Measurements from ENCODE around the gene NPC2. TPM values are rescaled to one million over a fixed set of nuclear protein-coding genes. Genes with fewer than 3 reads are reported as not detected.

The NPC2 gene
- total RNA-seq, 2 experiments from 2014 or later = 39.5 to 42.1 TPM

DNA sequence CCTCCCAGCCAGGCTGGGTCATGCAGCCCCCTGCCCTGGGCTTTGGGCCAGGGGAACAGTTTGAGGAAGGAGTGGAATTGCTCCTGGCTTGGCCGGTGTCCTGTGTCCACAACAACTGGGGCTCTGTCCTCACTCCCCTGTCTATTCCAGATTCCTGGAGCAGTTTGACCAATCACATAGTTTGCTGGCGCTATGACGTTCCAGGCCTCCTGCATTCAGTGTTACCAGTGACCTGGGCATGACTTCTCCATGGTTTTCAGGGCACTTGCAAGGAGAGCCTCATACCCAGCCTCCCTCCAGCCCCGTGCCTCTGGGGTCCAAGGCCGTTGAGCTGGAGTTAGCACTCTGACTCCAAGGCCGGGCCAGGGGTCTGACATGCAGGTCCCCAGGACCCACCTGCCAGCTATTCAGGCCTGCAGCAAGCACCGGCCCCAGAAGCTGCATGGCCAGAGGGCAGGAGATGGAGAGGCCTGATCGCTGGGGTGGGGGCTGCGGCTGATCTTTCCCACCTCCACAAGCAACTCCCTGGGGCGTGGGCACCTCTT is 34.7 kb upstream of the NPC2 start:
- no peak overlapping the region for H3K27ac Mint-ChIP-seq
- no peak overlapping the region for H3K4me3 Mint-ChIP-seq
- ATAC-seq (ENCODE audit: low read depth) (no peak), DNase-seq (no peak)
- H3K4me1 Mint-ChIP-seq = no peaks in the 10 kb centered on the region
- H3K36me3 Mint-ChIP-seq = no peaks in the 10 kb centered on the region
- H3K9me3 Mint-ChIP-seq = no peaks in the 10 kb centered on the region
- POLR2A ChIA-PET = no interaction called here
- peaks cover 8% of the 10 kb centered on the region for H3K27me3 Mint-ChIP-seq

DNA sequence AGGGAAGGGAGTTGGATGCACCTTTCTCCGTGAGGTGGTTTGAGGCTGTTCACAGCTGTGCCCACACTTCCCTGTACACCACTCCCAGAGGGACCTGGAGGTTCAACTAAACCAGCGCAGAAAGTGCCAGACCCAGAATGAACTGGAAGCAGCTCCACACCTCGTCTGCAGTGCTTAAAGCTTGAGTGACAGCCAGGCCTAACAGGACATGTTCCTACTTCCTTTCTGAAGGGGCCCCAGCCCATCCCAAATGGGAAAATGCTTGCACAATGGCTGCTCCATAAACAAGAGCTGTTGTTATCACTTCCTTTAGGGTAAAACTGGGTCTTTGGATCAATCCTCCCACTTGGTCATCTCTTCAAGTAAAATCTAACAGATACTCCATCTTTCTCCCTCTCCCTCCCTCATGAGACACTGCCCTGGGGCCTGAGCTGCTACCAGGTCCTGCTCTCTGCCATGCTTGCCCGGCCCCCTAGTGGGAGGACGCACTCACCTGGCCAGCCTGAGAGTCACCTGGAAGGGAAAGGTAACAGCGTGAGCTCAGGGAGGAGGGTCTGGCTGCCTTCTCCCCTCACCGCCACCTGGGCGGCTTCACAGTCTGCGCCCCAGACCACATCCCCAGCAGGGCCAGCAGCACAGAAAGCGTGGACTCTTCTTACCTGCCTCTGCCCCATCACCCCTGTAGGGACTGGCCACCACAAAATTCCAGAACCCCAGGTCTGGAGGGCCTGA is 33.9 kb upstream of the NPC2 start:
- no peak for ATAC-seq (ENCODE audit: low read depth)
- H3K4me1 Mint-ChIP-seq = no peaks in the 10 kb centered on the region
- no peaks in the 10 kb centered on the region for H3K36me3 Mint-ChIP-seq
- no peaks in the 10 kb centered on the region for H3K9me3 Mint-ChIP-seq
- POLR2A ChIA-PET = interaction anchor here (0.5 kb wide), 1 partner anchor 78 kb away, joined by 3 read pairs; no protein-coding TSS in a partner anchor
- no peak overlapping the region for H3K27ac Mint-ChIP-seq
- DNase-seq = no peak
- no peak overlapping the region for H3K4me3 Mint-ChIP-seq
- H3K27me3 Mint-ChIP-seq = peaks cover 8% of the 10 kb centered on the region

DNA sequence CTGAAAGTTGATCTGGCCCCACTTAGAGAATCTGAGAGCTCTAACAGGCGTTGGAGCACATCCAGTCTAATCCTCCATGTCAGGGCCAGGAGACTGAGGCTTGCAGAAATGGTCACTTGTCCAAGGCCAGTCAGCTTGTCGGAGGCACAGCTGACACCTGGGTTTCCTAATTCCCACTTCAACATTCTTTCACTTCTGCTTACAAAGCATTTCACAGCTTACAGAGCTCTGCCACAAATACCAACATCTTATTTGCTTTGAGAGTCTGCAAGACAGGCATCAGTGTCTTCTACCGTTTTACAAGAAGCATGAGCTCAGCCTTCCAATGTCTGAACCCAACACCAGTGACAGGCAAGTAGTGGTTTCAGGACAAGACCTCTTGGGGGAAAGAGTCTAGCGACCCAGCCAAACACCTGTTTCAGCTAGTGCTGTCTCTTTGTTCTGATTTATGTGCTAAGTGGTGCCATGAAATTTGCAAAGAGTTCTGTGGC is 32.3 kb upstream of the NPC2 start:
- Mint-ChIP-seq H3K4me1 (no peaks in the 10 kb centered on the region), H3K9me3 (no peaks in the 10 kb centered on the region), H3K27me3 (peaks cover 8% of the 10 kb centered on the region), H3K27ac (no peak overlapping the region), H3K4me3 (no peak overlapping the region), H3K36me3 (no peaks in the 10 kb centered on the region)
- no peak for DNase-seq
- POLR2A ChIA-PET = interaction anchor here (0.5 kb wide), 1 partner anchor 28 kb away, joined by 3 read pairs; no protein-coding TSS in a partner anchor
- no peak for ATAC-seq (ENCODE audit: low read depth)

DNA sequence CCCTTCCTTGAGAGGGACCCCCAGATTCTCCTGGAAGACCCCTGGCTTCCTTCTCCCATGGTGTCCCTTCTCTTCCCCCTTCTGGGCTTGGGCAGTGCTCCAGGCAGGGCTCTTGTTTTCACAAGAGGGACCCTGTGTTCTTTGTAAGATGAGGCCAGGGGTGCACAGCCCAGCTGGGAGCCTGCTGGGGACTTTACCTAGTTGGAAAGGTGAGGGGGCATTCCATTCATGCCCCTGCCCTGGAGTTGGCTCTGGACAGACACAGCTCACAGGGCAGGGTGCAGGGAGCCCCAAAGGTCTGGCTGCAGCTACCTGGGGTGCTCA is 31.7 kb upstream of the NPC2 start:
- Mint-ChIP-seq H3K4me3 (no peak overlapping the region), H3K4me1 (no peaks in the 10 kb centered on the region), H3K36me3 (no peaks in the 10 kb centered on the region), H3K27ac (no peak overlapping the region), H3K9me3 (no peaks in the 10 kb centered on the region), H3K27me3 (peaks cover 8% of the 10 kb centered on the region)
- POLR2A ChIA-PET = no interaction called here
- DNase-seq (no peak), ATAC-seq (ENCODE audit: low read depth) (no peak)

DNA sequence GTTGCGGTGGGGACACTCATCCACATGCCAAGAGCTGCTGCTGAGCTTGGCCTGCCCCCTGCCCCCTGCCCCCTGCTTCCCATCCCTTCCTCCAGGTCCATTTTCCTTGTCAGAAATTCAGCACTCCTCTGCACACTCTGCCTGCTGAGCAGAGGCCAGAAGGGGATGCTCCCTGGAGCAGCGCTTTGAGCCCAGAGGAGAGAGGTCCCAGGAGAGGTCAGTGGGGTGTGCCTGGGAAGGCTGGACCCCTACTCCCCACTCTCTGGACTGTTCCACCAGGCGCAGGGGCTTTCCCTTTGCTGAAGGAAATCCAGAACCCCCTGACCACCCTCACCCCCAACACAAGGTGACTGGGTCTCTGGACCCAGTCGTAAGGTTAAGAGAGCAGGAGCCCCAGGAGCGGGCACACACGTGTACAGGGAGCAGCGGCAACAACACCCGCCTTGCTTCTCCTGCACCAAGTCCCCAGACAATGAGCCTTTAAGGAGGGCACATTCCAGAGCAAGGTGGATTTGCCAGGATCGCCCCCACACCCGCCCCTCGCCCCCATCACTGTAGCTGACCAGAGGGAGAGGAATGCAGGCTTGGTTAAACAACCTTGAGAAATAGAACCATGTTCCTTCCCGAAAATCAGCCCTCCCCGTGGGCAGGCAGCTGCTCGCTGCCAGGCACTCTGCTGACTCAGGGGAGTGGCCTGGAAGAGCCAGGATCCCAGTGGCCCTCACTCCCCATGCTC is 31.1 kb upstream of the NPC2 start:
- Mint-ChIP-seq H3K27me3 (peaks cover 8% of the 10 kb centered on the region), H3K9me3 (no peaks in the 10 kb centered on the region), H3K4me1 (no peaks in the 10 kb centered on the region), H3K4me3 (no peak overlapping the region), H3K27ac (no peak overlapping the region), H3K36me3 (no peaks in the 10 kb centered on the region)
- ATAC-seq (ENCODE audit: low read depth) = no peak
- POLR2A ChIA-PET = no interaction called here
- no peak for DNase-seq

DNA sequence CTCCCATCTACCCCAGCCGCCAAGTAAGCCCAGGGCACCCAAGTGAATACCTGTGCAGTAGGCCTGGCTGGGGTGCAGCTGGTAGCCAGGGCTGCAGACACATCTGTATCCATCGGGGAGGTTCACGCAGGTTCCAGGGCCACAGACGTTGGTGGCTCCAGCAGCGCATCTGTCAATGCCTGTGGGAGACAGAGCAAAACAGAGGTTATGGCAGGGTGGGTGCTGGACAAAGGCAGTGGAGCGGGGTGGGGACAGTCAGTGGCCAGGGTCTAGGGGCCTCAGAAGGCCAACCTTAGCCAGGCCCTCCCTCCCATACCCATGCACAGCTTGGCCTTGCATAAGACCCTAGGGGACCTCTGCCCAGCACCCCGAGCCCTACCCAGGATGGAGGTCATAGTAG is 29.6 kb upstream of the NPC2 start:
- Mint-ChIP-seq H3K9me3 (no peaks in the 10 kb centered on the region), H3K27me3 (peaks cover 10% of the 10 kb centered on the region), H3K27ac (no peak overlapping the region), H3K4me1 (no peaks in the 10 kb centered on the region), H3K4me3 (no peak overlapping the region), H3K36me3 (no peaks in the 10 kb centered on the region)
- no peak for ATAC-seq (ENCODE audit: low read depth)
- DNase-seq = no peak
- POLR2A ChIA-PET = no interaction called here

DNA sequence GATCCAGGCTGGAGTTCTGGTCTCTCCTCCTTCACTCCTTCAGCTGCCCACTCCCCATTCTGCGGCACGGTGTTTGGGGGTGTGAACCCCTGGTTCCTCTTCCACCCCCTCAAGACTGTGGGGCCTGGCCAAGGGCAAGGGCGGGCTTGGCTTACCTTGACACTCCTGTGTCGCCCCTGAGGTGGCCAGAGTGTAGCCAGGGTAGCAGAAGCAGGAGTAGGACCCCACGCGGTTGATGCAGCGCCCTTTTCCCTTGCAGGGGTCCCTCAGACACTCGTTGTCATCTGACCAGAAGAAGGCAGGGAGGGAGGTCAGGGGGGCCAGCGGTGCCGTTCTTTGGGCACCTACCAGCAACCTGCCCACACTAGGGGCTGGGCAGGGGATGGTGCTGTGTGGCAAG is 28.7 kb upstream of the NPC2 start:
- ATAC-seq (ENCODE audit: low read depth) (no peak), DNase-seq (no peak)
- Mint-ChIP-seq H3K9me3 (no peaks in the 10 kb centered on the region), H3K27me3 (peaks cover 15% of the 10 kb centered on the region), H3K4me3 (no peak overlapping the region), H3K36me3 (no peaks in the 10 kb centered on the region), H3K4me1 (no peaks in the 10 kb centered on the region), H3K27ac (no peak overlapping the region)
- POLR2A ChIA-PET = no interaction called here

DNA sequence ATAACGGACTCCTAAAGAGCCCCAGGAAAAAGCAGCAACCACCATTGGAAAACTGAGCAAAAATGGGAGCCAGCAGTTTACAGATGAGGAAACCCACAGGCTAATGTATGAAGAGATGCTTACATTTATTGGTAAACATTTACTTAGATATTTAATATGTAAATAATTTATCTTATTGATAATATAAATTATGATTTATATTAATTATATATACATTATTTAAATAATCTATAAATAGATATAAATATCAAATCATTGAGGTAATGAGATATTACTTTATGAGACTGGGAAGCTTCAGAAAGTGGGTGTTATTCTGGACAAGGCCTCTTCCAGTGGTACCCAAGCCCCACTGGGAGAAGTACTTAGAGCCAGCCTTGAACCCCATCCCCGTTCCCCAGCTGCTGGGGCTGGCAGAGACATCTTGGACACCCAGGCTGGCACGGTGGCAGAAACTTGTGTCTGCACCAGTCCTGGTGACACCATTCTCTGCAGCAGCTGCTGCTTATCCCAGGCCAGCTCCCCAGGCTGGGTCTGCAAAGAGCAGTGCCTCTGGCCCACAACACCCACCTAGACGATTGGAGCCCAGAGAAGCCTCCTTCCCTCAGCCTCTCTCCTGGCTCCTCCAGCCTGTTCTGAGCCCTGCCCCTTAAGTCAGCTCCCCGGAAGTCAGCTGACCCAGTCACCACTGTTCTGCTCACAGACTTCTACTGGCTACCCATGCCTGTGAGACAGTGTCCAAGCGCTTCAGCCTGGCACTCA is 26.4 kb upstream of the NPC2 start:
- Mint-ChIP-seq H3K27ac (no peak overlapping the region), H3K4me1 (peaks cover 7% of the 10 kb centered on the region), H3K27me3 (peaks cover 21% of the 10 kb centered on the region), H3K36me3 (no peaks in the 10 kb centered on the region), H3K4me3 (no peak overlapping the region), H3K9me3 (no peaks in the 10 kb centered on the region)
- POLR2A ChIA-PET = no interaction called here
- no peak for ATAC-seq (ENCODE audit: low read depth)
- no peak for DNase-seq

DNA sequence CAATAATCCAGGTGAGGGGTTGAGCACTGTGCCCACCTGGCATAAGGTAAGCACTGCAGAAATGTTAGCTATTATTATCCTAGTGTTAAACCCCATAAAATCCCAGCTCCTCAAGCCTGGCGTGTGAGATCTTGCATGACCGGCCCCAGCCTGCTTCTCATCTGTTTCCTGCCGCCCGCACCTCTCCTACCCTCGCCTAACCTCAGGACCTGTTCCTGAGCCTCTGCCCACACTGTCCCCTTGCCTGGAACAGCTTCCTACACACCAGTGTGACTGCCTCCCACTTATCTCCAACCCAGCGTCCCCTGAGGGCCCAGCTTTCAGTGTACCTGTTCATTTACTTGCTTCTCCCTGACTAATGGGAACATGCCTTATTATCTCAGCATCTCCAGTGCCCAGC is 25.1 kb upstream of the NPC2 start:
- ATAC-seq (ENCODE audit: low read depth) (no peak), DNase-seq (no peak)
- H3K36me3 Mint-ChIP-seq = no peaks in the 10 kb centered on the region
- no peak overlapping the region for H3K4me3 Mint-ChIP-seq
- H3K9me3 Mint-ChIP-seq = no peaks in the 10 kb centered on the region
- POLR2A ChIA-PET = interaction anchor here (1.3 kb wide), 1 partner anchor 25 kb away, joined by 4 read pairs; the partner anchor contains the start of genes ISCA2 and NPC2
- peaks cover 25% of the 10 kb centered on the region for H3K27me3 Mint-ChIP-seq
- no peak overlapping the region for H3K27ac Mint-ChIP-seq
- H3K4me1 Mint-ChIP-seq = peaks cover 13% of the 10 kb centered on the region

DNA sequence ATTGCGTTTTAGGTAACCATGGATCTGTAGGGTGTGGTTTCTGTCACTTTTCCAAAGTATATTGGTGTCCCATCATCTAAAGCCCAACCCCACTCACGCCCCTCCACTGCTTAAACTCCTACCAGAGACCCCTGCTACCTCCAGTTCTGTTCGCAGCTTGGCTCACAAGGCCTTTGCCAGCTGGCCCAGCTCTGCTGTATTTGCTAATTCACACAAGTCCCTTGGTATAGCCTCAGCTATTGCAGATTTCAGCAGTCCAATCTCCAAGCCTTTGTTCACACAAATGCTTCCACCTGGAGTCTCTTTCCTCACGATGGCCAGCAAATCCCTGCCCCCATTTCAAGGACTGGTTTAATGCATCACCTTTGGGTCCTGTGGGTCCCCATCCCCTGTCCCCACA is 24.6 kb upstream of the NPC2 start:
- Mint-ChIP-seq H3K4me3 (no peak overlapping the region), H3K36me3 (no peaks in the 10 kb centered on the region), H3K4me1 (peaks cover 13% of the 10 kb centered on the region), H3K27ac (no peak overlapping the region), H3K27me3 (peaks cover 30% of the 10 kb centered on the region), H3K9me3 (no peaks in the 10 kb centered on the region)
- ATAC-seq (ENCODE audit: low read depth) (no peak), DNase-seq (no peak)
- POLR2A ChIA-PET = interaction anchor here (1.3 kb wide), 1 partner anchor 24 kb away, joined by 4 read pairs; the partner anchor contains the start of genes ISCA2 and NPC2

DNA sequence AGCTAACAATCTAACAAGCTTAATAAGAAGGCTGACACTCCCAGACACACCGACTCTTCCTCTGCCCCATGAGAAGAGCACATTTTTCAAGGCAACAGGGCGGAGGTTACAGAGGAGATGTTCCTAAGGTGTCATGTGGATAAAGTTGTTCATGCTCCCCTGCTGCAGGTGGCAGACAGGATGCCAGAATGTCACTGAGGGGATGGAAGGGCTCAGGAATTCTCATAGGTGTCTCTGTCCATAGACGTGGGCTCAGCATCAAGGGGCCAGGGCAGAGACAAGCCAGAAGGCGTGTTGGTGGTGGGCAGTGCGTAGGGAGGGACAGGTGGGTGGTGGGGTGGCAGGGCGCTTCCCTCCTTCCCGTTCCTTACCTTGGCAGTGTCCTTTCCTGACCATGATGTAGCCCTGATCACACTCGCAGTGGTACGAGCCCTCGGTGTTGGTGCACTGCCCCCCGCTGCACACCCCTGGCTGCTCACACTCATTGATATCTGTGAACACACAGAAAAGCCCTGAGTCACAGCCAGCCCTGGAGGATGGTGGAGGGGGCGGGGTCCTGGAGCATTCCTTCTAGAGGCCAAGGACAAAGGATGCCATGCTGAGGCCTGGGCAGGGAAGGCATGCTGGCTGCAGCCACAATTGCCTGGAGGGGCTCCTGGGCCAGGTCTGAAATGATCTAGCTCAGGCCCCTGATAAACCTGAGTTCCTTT is 23.5 kb upstream of the NPC2 start:
- H3K4me1 Mint-ChIP-seq = peaks cover 13% of the 10 kb centered on the region
- POLR2A ChIA-PET = interaction anchor here (0.5 kb wide), 1 partner anchor 622 kb away, joined by 3 read pairs; no protein-coding TSS in a partner anchor
- H3K4me3 Mint-ChIP-seq = no peak overlapping the region
- H3K27ac Mint-ChIP-seq = no peak overlapping the region
- H3K36me3 Mint-ChIP-seq = no peaks in the 10 kb centered on the region
- no peaks in the 10 kb centered on the region for H3K9me3 Mint-ChIP-seq
- ATAC-seq (ENCODE audit: low read depth) = no peak
- DNase-seq = no peak
- peaks cover 36% of the 10 kb centered on the region for H3K27me3 Mint-ChIP-seq

DNA sequence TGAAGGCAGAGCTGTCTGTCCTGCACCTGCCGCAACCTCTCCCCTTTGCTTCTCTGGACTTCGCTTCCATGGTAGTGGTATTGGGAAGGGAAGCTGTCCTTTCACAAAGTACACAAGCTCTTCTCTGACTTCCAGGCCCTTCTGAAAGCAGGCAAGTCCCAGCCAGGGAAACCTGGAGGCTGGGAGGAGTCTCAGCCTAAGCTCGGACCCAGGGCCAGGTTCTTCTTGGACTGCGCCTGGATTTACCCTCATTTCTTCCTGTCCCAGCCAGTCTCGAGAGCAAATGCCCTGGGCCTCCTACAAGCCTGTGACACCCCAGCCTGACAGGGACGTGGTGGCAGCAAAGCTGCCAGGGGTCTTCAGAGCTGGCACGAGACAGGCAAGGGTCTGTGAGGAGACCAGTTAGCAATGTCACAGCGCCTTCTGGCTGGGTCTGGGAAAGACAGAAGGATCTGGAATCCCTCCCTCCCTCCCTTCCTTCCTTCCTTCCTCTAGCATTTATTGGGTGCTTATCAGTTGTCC is 22.8 kb upstream of the NPC2 start:
- DNase-seq (no peak), ATAC-seq (ENCODE audit: low read depth) (no peak)
- H3K9me3 Mint-ChIP-seq = no peaks in the 10 kb centered on the region
- peaks cover 36% of the 10 kb centered on the region for H3K27me3 Mint-ChIP-seq
- H3K4me3 Mint-ChIP-seq = no peak overlapping the region
- POLR2A ChIA-PET = interaction anchor here (0.5 kb wide), 1 partner anchor 622 kb away, joined by 3 read pairs; no protein-coding TSS in a partner anchor
- H3K27ac Mint-ChIP-seq = no peak overlapping the region
- H3K36me3 Mint-ChIP-seq = no peaks in the 10 kb centered on the region
- peaks cover 13% of the 10 kb centered on the region for H3K4me1 Mint-ChIP-seq
